Peyer's patch (tissue), 4 donors: Measurements from ENCODE around the gene PITRM1.

Experiments used
- POLR2A ChIP-seq, 2 donors: fragments of 450-650 bp; IDR thresholded peaks; one replicate each; pipeline ENCODE4 v1.5.1; 2017; ENCODE audit warnings: antibody characterized with exemption in 2 of 2, mild to moderate bottlenecking in 2 of 2, moderate library complexity in 2 of 2
- TF ChIP-seq, protein P1 (sequence below), 6 experiments: fragments of 450-650 bp in 4 of 6; fragments of 200-600 bp in 2 of 6; sonication (generic) in 1 of 6; IDR thresholded peaks; one replicate each; pipeline ENCODE4 v1.5.1; 2017 to 2019; ENCODE audit warnings: antibody characterized with exemption in 6 of 6, mild to moderate bottlenecking in 3 of 6, moderate library complexity in 1 of 6

- TF ChIP-seq, protein P1, sequence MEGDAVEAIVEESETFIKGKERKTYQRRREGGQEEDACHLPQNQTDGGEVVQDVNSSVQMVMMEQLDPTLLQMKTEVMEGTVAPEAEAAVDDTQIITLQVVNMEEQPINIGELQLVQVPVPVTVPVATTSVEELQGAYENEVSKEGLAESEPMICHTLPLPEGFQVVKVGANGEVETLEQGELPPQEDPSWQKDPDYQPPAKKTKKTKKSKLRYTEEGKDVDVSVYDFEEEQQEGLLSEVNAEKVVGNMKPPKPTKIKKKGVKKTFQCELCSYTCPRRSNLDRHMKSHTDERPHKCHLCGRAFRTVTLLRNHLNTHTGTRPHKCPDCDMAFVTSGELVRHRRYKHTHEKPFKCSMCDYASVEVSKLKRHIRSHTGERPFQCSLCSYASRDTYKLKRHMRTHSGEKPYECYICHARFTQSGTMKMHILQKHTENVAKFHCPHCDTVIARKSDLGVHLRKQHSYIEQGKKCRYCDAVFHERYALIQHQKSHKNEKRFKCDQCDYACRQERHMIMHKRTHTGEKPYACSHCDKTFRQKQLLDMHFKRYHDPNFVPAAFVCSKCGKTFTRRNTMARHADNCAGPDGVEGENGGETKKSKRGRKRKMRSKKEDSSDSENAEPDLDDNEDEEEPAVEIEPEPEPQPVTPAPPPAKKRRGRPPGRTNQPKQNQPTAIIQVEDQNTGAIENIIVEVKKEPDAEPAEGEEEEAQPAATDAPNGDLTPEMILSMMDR (IDR thresholded peaks at IDR 0.05) = no peak
- no peak for TF ChIP-seq POLR2A (IDR thresholded peaks at IDR 0.05)
Measured at GRCh38 chr10:3179174-3179573, 6.6 kb upstream of the PITRM1 start.
